Mucosa of rectum (tissue), 2 donors: Measurements from ENCODE around the gene SREK1.

Source experiments
- H3K27ac ChIP-seq, 2 donors: one replicate each; pipeline ENCODE4 v1.7.0; 2013; ENCODE audit warnings: inconsistent platforms in 2 of 2, low read depth in 2 of 2, low read length in 2 of 2
- H3K27me3 ChIP-seq, 2 donors: one replicate each; pipeline ENCODE4 v1.7.0; 2013; ENCODE audit warnings: low read length in 2 of 2; ENCODE audit not compliant: control insufficient read depth in 2 of 2, insufficient read depth in 2 of 2
- H3K36me3 ChIP-seq, 2 donors: one replicate each; pipeline ENCODE4 v1.7.0; 2013; ENCODE audit warnings: low read length in 2 of 2; ENCODE audit not compliant: control insufficient read depth in 2 of 2, insufficient read depth in 2 of 2
- H3K4me1 ChIP-seq, 2 donors: one replicate each; pipeline ENCODE4 v1.7.0; 2013; ENCODE audit warnings: low read length in 2 of 2, mild to moderate bottlenecking in 1 of 2; ENCODE audit not compliant: control insufficient read depth in 2 of 2, insufficient read depth in 2 of 2
- H3K4me3 ChIP-seq, 2 donors: one replicate each; pipeline ENCODE4 v1.7.0; 2013; ENCODE audit warnings: low read length in 2 of 2
- H3K9ac ChIP-seq, 2 donors: one replicate each; pipeline ENCODE4 v1.7.0; 2013; ENCODE audit warnings: low read length in 2 of 2, low read depth in 1 of 2, mild to moderate bottlenecking in 1 of 2
- H3K9me3 ChIP-seq, 2 donors: one replicate each; pipeline ENCODE4 v1.7.0; 2013; ENCODE audit warnings: low read length in 2 of 2; ENCODE audit not compliant: control insufficient read depth in 2 of 2
- donor health status: healthy.
- donor health status: Normal muscosa, but diverticular disease.

Gene SREK1

DNA sequence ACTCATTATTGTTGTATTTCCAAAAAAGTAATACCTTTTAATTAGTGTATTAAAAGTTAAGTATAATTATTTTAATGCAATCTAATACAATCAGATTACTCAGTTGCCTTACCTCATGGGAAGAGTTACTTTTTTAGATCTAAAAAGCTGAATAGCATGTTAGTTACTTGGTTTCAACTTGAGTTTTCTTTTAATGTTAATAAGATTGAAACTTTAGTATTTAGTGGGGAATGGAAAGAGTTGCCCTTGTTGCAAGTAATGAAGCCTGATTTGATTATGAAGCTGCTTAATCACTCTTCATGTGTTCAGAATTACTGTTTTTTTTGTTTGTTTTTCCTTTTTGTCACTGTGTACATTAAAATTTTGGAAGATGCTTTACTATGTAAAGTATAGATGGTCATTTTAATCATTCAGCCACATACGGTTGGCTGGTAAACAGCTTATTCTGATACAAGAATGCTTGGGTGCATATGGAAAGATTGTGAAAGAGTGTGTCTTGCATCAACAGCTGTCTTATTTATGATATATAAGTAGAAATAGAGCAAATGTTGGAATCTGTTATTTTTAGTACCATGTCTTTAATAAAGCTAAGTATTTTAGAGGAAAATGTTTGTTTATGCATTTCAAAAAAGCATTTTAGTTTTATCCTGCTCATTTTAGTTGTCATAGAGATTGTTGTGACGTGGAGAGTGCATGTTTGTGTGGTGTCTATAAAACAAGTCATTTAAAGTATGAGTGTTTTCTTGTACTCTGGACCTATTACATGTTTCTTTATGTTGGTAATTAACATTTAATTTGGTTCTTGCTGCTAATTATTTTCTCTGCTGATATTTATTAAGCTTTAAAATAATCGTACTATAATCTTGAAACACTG, 36.4 kb downstream of the SREK1 start:
- no peaks in the 10 kb centered on the region for H3K4me1 ChIP-seq
- no peak overlapping the region for H3K9ac ChIP-seq
- H3K27me3 ChIP-seq, result no peaks in the 10 kb centered on the region
- H3K27ac ChIP-seq, result no peak overlapping the region
- H3K36me3 ChIP-seq, result peaks cover 44 to 48% of the 10 kb centered on the region in 2 donors
- no peak overlapping the region for H3K4me3 ChIP-seq
- H3K9me3 ChIP-seq, result no peaks in the 10 kb centered on the region

DNA sequence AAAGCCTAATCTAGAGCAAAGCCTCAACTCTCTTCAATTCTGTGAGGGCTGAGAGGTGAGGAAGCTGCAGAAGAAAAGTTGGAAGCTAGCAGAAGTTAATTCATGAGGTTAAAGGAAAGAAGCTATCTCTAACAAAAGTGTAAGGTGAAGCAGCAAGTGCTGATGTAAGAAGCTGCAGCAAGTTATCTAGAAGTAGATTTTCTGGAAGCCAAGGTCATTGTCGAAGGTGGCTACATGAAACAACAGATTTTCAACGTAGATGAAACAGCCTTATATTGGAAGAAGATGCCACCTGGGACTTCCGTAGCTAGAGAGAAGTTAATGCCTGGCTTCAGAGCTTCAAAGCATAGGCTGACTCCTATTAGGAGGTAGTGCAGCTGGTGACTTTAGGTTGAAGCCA, 42.0 kb downstream of the SREK1 start:
- H3K4me1 ChIP-seq, result no peaks in the 10 kb centered on the region
- no peaks in the 10 kb centered on the region for H3K27me3 ChIP-seq
- peaks cover 1 to 2% of the 10 kb centered on the region in 2 donors for H3K36me3 ChIP-seq
- no peak overlapping the region for H3K4me3 ChIP-seq
- H3K27ac ChIP-seq, result no peak overlapping the region
- H3K9ac ChIP-seq, result no peak overlapping the region
- H3K9me3 ChIP-seq, result no peaks in the 10 kb centered on the region

DNA sequence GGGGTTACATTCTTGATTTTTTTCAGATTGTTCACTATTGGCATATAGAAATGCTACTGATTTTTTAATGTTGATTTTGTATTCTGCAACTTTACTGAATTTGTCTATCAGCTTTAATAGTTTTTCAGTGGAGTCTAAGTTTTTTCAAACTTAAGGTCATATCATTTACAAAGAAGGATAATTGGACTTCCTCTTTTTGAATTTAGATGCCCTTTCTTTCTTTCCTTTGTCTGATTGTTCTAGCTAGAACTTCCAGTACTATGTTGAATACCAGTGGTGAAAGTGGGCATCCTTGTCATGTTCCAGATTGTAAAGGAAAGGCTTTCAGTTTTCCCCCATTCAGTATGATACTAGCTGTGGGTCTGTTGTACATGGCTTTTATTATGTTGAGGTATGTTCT, 49.3 kb downstream of the SREK1 start:
- Histone ChIP-seq H3K27ac (no peak overlapping the region), H3K36me3 (no peaks in the 10 kb centered on the region), H3K9me3 (no peaks in the 10 kb centered on the region)

DNA sequence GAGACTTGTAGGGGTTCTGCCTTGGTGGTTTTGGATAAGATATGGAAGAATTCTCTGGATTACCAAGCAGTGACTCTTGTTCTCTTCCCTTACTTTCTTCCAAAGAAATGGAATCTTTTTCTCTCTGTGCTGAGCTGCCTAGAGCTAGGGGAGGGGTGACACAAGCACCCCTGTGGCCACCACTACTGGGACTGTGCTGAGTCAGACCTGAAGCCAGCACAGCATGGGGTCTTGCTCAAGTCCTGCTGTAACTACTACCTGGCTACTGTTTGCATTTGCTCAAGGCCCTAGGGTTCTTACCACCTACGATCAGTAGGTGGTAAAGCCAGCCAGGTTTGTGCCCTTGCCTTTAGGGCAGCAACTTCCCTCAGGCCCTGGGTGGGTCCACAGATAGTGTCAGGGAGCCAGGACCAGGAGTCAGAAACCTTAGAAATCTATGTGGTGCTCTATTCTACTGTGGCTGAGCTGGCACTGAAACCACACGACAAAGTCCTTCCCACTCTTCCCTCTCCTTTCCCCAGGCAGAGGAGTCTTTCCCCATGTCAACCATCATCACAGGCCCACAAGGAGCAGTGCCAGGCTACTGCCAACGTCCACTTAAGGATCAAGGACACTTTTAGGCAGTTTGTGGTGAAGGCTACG, 53.8 kb downstream of the SREK1 start:
- H3K36me3 ChIP-seq, result no peaks in the 10 kb centered on the region

More for the DNA sequence above, 49.3 kb downstream of the SREK1 start:
- Histone ChIP-seq H3K9ac (no peak overlapping the region), H3K4me3 (no peak overlapping the region), H3K4me1 (no peaks in the 10 kb centered on the region), H3K27me3 (no peaks in the 10 kb centered on the region)

DNA sequence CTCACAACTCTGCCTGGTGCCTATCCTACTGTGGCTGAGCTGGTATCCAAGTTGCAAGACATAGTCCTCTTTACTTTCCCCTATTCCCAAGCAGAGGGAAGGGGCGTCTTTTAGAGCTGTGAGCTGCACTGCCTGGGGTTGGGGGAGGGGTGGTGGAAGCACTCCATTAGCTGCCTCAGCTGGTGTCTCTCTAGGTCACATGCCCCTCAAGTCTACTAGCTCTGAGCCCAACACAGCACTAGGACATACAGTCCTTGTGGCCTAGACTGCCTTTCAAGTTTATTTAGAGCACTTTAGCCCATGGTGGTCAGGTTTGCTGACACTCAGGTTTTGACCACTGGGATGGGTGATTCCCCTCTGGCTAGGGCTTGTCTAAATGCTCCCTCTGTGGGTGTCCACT, 54.7 kb downstream of the SREK1 start:
- Histone ChIP-seq H3K9ac (no peak overlapping the region), H3K27me3 (no peaks in the 10 kb centered on the region), H3K9me3 (no peaks in the 10 kb centered on the region), H3K4me3 (no peak overlapping the region), H3K27ac (no peak overlapping the region), H3K36me3 (no peaks in the 10 kb centered on the region), H3K4me1 (no peaks in the 10 kb centered on the region)

More for the DNA sequence above, 53.8 kb downstream of the SREK1 start:
- Histone ChIP-seq H3K4me1 (no peaks in the 10 kb centered on the region), H3K27me3 (no peaks in the 10 kb centered on the region), H3K9ac (no peak overlapping the region), H3K27ac (no peak overlapping the region), H3K9me3 (no peaks in the 10 kb centered on the region), H3K4me3 (no peak overlapping the region)

DNA sequence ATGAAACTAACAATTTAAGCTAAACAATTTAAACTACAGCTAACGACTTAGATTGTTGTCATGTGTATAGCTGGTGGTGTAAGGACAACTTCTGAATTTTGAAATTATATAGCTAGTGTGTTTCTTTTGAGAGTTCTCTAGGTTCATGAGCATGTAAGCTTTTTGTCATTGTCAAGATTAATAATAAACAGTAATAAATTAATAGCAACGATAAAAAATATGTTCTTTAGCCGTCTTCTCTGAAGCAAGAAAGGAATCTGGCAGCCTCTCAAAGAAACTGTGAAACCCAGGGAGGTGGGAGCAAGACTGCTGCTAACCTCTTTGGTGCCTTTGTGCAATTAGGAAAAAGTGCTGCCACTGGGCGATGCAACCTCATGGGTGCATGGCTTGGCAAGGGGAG, 59.4 kb downstream of the SREK1 start:
- H3K9ac ChIP-seq, result no peak overlapping the region
- no peaks in the 10 kb centered on the region for H3K27me3 ChIP-seq
- H3K9me3 ChIP-seq, result no peaks in the 10 kb centered on the region
- H3K27ac ChIP-seq, result no peak overlapping the region
- H3K4me3 ChIP-seq, result no peak overlapping the region
- H3K4me1 ChIP-seq, result no peaks in the 10 kb centered on the region
- no peaks in the 10 kb centered on the region for H3K36me3 ChIP-seq

DNA sequence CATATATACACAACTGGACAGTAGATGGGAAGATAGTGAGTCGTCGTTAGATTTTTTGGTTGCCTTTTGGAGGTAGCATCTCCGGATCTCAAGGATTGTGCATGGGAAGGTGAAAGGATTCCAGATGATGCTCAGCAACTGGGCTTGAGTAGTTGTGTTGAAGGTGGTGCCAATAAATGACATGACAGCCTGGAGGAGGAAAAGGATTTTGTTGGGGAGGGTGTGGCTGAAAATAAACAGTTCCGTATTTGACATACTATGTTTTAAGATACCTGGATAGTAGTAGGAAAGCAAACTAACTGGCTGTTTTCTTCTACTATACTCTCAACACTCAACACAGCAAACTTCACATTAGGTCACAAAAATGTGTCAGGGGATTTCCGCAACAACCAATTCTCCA, 62.4 kb downstream of the SREK1 start:
- no peaks in the 10 kb centered on the region for H3K27me3 ChIP-seq
- no peak overlapping the region for H3K9ac ChIP-seq
- no peak overlapping the region for H3K27ac ChIP-seq
- H3K4me3 ChIP-seq, result no peak overlapping the region
- no peaks in the 10 kb centered on the region for H3K9me3 ChIP-seq
- no peaks in the 10 kb centered on the region for H3K36me3 ChIP-seq
- H3K4me1 ChIP-seq, result no peaks in the 10 kb centered on the region

DNA sequence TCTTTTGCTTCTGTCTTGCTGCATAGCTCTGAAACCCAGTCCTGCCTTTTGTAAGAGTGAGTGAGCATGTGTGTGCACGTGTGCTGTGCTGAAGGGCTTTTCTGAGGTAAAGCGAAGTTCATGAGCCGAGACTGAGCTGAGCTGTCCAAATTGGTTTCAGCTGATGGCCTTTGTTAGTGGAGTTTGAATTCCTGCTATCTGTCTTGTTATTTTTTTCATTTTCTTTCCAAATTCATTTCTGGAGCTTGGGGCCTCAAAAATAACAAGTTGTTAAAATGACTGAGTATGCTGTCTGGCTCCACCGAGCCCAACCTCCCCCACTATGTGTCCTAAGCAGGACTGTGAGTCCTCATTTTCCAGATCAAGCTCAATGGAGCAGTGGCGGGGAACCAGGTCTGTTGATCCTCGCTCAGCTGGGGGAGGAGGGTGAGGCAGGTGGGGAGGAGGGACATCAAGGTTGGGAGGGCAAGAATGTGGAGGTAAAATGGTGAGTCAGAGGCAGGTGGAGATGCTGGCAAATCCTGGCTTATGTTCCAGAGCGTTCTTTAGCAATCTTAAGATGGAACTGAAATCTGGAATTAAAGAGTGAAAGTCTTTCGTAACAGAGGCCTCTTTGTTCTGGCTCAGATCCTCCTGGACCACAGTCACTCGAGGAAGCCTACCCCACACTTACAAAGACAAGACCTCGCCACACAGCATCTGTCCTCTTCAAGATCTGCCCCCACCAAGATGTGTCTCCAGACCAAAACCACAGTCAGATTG, 63.9 kb downstream of the SREK1 start:
- Histone ChIP-seq H3K27me3 (no peaks in the 10 kb centered on the region), H3K27ac (no peak overlapping the region), H3K36me3 (no peaks in the 10 kb centered on the region), H3K9ac (no peak overlapping the region), H3K4me3 (no peak overlapping the region), H3K9me3 (no peaks in the 10 kb centered on the region), H3K4me1 (no peaks in the 10 kb centered on the region)

DNA sequence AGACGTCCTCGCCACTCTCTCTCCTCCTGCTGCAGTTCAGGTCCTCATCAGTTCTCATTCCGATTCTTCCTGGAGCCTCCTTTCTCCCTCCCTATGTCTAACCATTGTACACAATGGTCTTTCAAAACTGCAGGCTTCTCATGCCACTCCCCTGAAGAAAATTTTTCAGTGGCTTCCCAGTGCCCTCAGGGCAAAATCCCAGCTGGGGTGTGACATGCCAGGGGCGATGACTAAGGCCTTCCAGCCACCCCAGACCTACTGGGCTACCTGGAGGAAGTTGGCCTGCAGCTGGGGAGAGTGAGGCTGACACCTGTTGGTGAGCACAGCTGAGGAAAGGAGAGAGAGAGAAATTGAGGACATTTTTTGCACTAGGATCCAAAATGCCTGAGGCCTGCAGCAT, 65.2 kb downstream of the SREK1 start:
- Histone ChIP-seq H3K9ac (no peak overlapping the region), H3K27ac (no peak overlapping the region), H3K36me3 (no peaks in the 10 kb centered on the region), H3K27me3 (no peaks in the 10 kb centered on the region), H3K4me3 (no peak overlapping the region), H3K9me3 (no peaks in the 10 kb centered on the region), H3K4me1 (no peaks in the 10 kb centered on the region)

DNA sequence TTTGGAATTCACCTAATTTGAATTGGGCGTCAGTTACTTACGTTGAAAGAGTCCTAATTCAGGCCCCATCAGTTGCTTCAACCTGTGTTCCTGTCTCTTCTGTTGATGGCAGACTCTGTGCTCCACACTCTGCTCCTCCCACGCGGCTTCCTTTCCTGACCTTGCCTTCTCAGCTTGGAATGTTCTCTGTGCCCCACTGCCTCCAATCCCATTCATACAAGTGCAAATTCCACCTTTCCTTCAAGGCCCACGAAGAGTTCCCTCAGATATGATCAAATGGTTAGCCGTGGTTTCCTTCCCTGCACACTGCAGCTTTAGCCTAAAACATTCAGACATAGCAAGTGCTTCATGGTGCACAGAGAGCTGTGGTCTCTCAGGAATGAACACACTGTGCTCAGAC, 65.7 kb downstream of the SREK1 start:
- Histone ChIP-seq H3K9ac (no peak overlapping the region), H3K9me3 (no peaks in the 10 kb centered on the region), H3K4me1 (no peaks in the 10 kb centered on the region), H3K27me3 (no peaks in the 10 kb centered on the region), H3K27ac (no peak overlapping the region), H3K36me3 (no peaks in the 10 kb centered on the region), H3K4me3 (no peak overlapping the region)
